G401 (cell line): ENCODE data around the gene SH2B2. TPM values are rescaled to one million over a fixed set of nuclear protein-coding genes. Genes with fewer than 3 reads are reported as not detected.

Source experiments
- total RNA-seq: library from RNA; depleted of rRNA; stranded (reverse); fragments of >200 nt; shearing (Covaris generic); gene quantifications from 2 replicates; pipeline ENCODE4 v1.2.3, GENCODE V29; 2014; rRNA removed

SH2B2 gene
- total RNA-seq, 1 experiment from 2014 or later, result 31.6 TPM

Other genes with a start within 250 kb of the SH2B2 start
- not detected in 2 replicates for gene SPDYE6, start 69.6 kb downstream of the SH2B2 start, total RNA-seq
- gene PRKRIP1, start 109.5 kb downstream of the SH2B2 start, total RNA-seq, result 25.2 and 25.9 TPM in 2 replicates
- gene ORAI2, start 146.7 kb downstream of the SH2B2 start, total RNA-seq, result 106 and 147 TPM in 2 replicates
- 35.9 and 73.3 TPM in 2 replicates for gene ALKBH4, start 178.0 kb downstream of the SH2B2 start, total RNA-seq
- 60.6 and 75.4 TPM in 2 replicates for gene LRWD1, start 178.1 kb downstream of the SH2B2 start, total RNA-seq
- 53.6 and 57.6 TPM in 2 replicates for gene POLR2J, start 192.1 kb downstream of the SH2B2 start, total RNA-seq
- gene RASA4B, start 230.9 kb downstream of the SH2B2 start, total RNA-seq, result 2.7 and 3.0 TPM in 2 replicates